ENCODE results near the gene MST1. TPM values are rescaled to one million over a fixed set of nuclear protein-coding genes. Genes with fewer than 3 reads are reported as not detected.

The MST1 gene
- total RNA-seq, 4 donors from 2014 or later = 2.3 to 12.2 (median 2.7) TPM

GRCh38 chr3:49669352-49669751 is 19.9 kb downstream of the MST1 start:
- 33 to 67% methylated on average over 1 of the region's 3 CpGs for WGBS, 2 donors
- intact Hi-C loops (cut with DNase I) = no loop called here
- DNase-seq = no peak

GRCh38 chr3:49668861-49669260 is 20.4 kb downstream of the MST1 start:
- H3K27ac ChIP-seq = no peak overlapping the region
- no peak overlapping the region for H3K4me3 ChIP-seq
- peaks cover 0 to 35% (median 0%) of the 10 kb centered on the region in 4 donors for H3K27me3 ChIP-seq
- TF ChIP-seq CTCF (IDR thresholded peaks at IDR 0.05) (no peak), POLR2A (IDR thresholded peaks at IDR 0.05) (no peak)
- 24 to 59% methylated on average over 4 of the region's 5 CpGs for WGBS, 2 donors
- intact Hi-C loops (cut with DNase I) = no loop called here
- H3K4me1 ChIP-seq = peaks cover 5 to 23% (median 9%) of the 10 kb centered on the region in 3 donors
- no peak for DNase-seq
- H3K9me3 ChIP-seq = no peaks in the 10 kb centered on the region
- no peaks in the 10 kb centered on the region for H3K36me3 ChIP-seq

More at GRCh38 chr3:49669352-49669751, 19.9 kb downstream of the MST1 start:
- H3K4me1 ChIP-seq = peaks cover 5 to 25% (median 9%) of the 10 kb centered on the region in 3 donors
- no peaks in the 10 kb centered on the region for H3K36me3 ChIP-seq
- TF ChIP-seq CTCF (IDR thresholded peaks at IDR 0.05) = no peak
- TF ChIP-seq POLR2A (IDR thresholded peaks at IDR 0.05) = no peak
- no peak overlapping the region for H3K4me3 ChIP-seq
- peaks cover 0 to 30% (median 0%) of the 10 kb centered on the region in 4 donors for H3K27me3 ChIP-seq
- no peaks in the 10 kb centered on the region for H3K9me3 ChIP-seq
- H3K27ac ChIP-seq = no peak overlapping the region

DNA sequence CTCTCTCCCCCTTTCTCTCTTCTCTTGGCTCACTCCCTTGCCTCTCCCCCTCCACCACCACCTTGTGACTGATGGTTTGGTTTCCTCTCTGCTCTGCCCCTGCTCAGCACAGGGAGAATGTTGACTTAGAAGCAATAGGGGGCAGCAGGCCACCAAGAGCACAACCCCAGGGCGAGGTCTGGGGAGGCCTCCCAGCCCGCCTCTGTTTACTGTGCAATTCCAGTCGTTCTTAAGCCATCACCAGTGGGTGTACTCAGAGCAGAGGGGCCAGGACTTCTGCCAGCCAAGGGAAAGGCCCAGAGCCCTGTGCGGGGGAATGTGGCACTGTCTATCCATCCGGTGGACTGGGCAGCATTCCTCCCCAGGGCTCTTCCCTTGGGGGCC is 20.9 kb downstream of the MST1 start:
- TF ChIP-seq POLR2A (IDR thresholded peaks at IDR 0.05) (no peak), CTCF (IDR thresholded peaks at IDR 0.05) (no peak)
- intact Hi-C loops (cut with DNase I) = no loop called here

DNA sequence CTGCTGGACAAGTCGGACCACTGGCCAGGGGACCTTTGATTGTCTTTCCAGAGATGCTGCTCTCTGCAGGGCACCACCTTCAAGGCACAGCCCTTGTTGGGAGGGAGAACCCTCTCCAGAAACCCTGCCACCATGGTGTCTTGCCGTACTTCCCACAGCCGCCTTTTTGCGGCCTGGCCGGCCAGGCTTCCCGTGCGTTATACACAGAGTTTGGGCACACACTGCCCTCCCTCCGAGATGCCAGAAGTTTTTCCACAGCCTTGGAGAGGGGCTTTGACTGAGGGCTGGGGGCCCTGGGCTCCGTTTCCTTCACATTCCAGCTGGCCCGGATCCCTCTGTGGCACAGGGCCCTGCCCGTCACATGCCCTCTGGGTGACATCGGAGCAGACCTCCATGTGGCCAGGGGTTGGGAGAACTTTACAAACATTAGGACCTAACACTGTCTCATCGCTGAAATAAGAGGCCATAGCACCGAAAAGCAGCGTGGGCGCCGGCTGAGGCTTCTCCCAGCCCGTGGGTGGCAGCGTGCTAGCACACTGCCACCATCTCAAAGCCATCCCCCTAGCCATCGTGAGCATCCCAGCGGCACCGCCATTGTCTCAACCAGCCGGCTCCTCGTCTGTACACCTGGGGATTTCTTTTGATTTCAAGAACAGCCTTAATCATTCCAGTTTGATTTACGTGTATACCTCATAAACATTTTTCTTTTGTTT is 21.4 kb downstream of the MST1 start:
- Histone ChIP-seq H3K27me3 (peaks cover 0 to 43% (median 0%) of the 10 kb centered on the region in 4 donors), H3K4me1 (peaks cover 0 to 13% (median 4%) of the 10 kb centered on the region in 3 donors), H3K9me3 (no peaks in the 10 kb centered on the region), H3K36me3 (no peaks in the 10 kb centered on the region), H3K27ac (no peak overlapping the region), H3K4me3 (no peak overlapping the region)
- no peak for DNase-seq
- intact Hi-C loops (cut with DNase I) = no loop called here
- WGBS, 2 donors = 66 to 69% methylated on average over 13 of the region's 25 CpGs
- TF ChIP-seq CTCF (IDR thresholded peaks at IDR 0.05) (no peak), POLR2A (IDR thresholded peaks at IDR 0.05) (no peak)

More for the DNA sequence above, 20.9 kb downstream of the MST1 start:
- WGBS, 2 donors = 30% methylated on average over 4 of the region's 5 CpGs; no CpG with 5 or more reads in 1 of the 2 donors
- H3K27me3 ChIP-seq = peaks cover 0 to 38% (median 0%) of the 10 kb centered on the region in 4 donors
- no peaks in the 10 kb centered on the region for H3K9me3 ChIP-seq
- H3K27ac ChIP-seq = no peak overlapping the region
- H3K4me3 ChIP-seq = no peak overlapping the region
- peaks cover 4 to 18% (median 8%) of the 10 kb centered on the region in 3 donors for H3K4me1 ChIP-seq
- DNase-seq = no peak
- H3K36me3 ChIP-seq = no peaks in the 10 kb centered on the region

GRCh38 chr3:49666592-49666991 is 22.7 kb downstream of the MST1 start:
- Histone ChIP-seq H3K4me3 (no peak overlapping the region), H3K4me1 (peaks cover 0 to 13% (median 4%) of the 10 kb centered on the region in 3 donors), H3K27me3 (peaks cover 0 to 52% (median 0%) of the 10 kb centered on the region in 4 donors), H3K27ac (no peak overlapping the region), H3K9me3 (no peaks in the 10 kb centered on the region), H3K36me3 (no peaks in the 10 kb centered on the region)
- intact Hi-C loops (cut with DNase I) = no loop called here
- TF ChIP-seq POLR2A (IDR thresholded peaks at IDR 0.05) = no peak
- DNase-seq = no peak
- WGBS, 2 donors = 70 to 71% methylated on average over 5 to 8 of the region's 8 CpGs

Data from esophagus squamous epithelium (tissue), 5 donors.